ENCODE results near the gene LANCL3.
"Not testable (repeated sequence)": the region's sequence is repeated elsewhere in the genome, so short reads cannot be mapped to it uniquely, and the experiment has no call there.

LANCL3 gene

DNA sequence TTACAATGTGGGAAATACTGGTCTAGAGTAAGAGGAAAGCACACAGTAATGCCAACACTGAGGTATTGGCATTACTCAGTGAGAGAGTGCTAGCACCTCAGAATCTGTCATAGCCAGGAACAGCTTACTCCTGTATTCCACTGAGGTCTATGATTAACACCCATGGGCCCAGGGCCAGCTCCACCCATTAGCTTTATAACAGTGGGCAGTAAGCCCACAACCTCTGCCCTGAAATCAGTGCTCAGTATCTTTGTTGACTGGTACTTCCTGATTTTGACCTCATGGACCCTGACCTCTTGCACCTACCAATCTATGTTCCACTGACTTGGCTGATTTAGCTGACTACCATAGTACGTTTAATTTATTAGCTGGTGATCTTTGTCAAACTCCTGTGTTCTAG lies 56.1 kb downstream of the LANCL3 start:
- no peak for DNase-seq

DNA sequence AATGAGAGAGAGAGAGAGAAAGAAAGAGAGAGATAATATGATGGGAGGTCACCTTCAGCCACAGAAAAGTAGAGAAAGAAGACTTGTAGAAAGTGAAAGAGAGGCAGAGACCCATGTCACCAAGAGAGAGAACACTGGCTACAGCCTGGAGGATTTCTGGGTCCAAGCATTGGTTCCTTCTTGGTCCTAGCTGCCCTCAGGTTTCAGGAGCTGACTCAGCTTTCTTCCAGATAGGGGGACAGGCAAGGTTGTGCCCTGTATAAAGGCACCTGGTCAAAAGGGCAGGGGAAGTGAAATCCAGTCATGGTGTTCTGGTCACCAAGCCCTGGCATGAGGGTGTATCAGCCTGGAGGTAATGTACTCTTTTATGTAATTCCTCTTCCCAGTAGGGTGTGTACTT lies 66.6 kb downstream of the LANCL3 start:
- no peak for DNase-seq

DNA sequence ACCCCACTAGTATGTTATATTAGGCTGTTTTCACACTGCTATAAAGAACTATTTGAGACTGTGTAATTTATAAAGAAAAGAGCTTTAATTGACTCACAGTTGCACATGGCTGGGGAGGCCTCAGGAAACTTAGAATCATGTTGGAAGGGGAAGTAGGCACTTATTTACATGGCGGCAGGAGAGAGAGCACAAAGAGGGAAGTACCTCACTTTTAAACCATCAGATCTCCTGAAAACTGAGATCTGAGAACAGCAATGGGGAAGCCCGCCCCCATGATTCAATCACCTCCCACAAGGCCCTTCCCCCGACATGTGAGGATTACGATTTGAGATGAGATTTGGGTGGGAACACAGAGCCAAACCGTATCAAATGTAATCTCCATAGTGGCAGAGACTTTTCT lies 68.7 kb downstream of the LANCL3 start:
- no peak for DNase-seq

DNA sequence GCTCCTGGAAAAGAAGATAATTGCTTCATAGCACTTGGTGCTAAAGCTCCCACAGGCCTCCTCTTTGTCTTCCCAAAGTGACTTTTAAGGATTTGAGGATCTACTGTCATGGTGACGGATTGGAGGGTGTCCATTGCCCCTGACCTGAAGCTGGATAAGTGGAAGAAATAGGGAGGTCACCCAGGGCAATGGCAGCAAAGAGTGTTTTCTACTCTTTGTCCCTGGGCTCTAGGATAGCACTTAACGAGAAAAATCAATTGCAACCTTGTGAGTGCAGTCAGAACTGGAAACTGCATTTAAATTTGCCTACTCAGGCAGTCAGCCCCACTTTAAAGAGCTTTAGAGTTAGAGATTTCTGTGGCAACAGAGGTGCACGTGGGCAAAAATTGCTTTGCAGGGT lies 70.4 kb downstream of the LANCL3 start:
- DNase-seq = no peak

DNA sequence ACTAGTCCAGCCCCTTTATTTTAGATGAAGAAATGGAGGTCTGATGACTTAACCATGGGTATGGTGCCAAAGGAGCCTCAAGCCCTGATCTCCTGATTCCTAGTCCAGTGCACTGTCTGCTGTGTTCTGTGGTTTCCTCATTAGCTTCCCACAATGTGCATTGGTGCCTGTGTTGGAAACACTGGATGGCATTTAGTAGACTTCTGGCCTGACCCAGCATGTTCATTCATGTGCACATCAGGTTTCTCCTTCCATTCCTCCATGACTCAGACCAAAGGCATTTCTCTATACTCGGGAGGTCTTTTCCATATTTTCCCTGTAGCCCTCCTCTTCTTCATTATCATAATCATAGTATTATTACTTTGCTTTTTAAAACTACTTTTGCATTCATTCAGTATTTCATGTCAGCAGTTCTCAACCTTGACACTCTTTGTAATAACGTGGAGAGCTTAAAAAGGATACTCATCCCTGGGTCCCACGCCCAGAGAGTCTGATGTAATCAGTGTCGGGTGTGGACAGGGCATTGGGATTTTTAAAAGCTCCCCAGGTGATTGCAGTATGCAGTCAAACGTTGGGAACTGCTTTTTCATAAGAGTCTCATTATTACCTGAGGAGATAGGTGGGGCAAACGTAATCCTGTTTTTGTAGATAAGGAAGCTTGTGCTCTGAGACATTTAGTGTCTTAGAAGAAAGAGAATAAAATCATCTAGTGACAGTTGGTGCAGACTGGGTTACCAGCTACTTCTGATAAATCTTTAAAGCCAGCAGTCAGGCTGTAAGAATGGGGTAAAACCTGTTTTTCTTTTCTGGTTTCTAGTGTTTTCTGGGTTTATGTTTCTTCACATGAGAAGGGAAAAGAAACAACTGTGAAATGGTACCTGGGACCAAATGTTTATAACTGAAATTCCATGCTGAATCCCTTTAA lies 73.2 kb downstream of the LANCL3 start:
- DNase-seq = no peak

DNA sequence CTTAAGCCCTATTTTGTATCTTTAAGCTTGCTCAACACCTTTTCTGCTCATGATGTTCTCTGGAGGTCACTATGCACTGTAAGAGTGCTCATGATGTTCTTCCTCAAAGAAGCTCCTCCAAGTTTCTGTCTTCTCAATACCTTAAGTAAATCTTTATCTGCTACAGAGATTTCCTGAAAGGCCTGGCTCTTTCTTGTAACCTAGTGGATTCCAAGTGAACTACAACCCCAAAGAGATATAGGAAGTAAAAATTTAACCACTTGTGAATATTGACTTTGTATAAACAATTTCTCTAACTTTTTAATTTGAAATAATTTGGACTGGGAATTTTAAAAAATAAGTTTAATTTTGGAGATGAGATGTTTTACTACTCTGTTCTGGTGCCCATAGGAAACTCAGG lies 74.8 kb downstream of the LANCL3 start:
- DNase-seq = no peak

DNA sequence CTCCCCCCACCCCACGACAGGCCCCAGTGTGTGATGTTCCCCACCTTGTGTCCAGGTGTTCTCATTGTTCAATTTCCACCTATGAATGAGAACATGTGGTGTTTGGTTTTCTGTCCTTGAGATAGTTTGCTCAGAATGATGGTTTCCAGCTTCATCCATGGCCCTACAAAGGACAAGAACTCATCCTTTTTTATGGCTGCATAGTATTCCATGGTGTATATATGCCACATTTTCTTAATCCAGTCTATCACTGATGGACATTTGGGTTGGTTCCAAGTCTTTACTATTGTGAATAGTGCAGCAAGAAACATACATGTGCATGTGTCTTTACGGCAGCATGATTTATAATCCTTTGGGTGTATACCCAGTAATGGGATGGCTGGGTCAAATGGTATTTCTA lies 79.4 kb downstream of the LANCL3 start:
- DNase-seq = not testable (repeated sequence)

DNA sequence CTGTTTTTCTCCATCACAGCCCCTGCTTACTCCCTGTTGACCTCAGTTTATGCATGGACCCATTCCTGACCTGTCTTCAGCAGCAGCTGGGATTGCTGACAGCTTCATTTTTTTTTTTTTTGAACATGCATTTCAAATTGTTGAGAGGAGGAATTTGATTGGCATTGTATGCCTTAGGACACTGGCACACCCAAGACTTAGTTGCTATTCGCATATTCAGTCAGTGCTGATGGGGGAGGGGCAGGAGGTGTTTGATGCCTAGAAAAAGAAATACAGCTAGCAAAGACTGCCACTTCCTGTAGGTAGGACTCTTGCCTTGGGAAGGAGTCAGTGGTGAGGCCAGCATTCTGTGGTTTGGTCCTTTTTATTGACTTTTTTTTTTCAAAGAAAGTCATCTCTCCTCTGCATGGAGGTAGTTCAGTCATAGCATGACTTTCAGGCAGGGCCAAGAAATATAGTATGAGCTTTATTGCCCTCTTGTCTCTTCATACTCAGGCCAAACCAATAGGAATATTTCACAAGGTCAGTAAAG lies 80.5 kb downstream of the LANCL3 start:
- no peak for DNase-seq

DNA sequence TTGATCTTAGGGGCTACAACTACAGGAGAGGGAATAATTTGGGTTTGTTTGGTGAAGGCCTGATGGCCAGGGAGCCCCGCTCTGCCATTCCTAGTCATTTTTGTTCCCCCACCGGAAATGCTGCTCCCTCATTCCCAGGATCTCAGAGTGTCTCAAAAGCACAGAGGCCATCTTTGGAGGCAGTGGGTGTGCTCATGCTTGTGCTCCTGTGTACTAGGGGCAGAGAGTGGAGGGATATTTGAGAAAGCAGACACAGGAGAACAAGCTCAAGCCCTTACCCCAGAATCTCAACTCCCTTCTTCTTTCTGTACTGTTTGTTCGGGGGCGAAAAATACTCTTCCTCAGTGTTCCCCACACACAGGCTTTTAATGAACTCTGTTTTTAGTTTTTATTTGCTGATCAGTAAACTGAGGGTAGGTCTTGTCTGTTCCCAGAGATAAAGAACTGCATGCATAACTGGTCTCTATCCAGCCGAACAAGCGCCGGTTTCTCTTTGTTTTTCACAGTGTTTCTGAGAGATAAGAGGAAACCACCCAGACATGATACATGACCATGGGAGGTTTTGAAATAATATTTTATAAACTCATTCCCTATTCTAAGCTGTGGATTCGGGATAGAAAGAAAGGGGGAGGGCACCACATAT lies 81.2 kb downstream of the LANCL3 start:
- no peak for DNase-seq

DNA sequence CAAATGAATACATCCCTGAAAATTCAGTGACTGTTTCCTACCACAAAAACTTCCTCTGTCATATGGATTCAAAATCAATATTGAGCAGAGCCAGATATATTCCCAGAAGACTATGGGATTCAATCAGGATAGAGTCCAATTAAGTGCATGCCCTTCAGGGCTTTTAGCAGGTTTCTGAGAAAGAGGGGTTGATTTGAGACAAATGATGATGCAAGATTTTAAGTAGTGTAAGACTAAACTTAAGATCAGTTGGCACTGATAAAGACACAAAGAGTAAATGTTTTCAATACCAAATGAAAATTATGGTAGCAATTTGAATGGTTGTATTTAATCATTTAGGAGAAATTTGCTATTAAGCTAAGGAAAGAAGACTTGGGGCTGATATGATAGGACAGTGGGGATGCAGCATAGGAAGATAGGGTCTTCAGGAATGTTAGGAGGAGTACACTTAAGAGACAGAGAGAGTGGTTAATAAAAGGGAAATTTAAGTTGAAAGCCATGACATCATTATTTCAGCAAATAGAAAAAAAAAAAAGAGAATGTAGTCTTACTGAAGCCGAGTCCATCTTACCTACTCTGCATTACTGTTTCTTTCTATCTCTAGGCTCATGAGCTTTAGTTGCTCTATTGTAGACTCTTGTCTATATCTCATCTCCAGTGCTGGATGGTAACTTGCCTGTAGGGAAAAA lies 82.1 kb downstream of the LANCL3 start:
- no peak for DNase-seq

DNA sequence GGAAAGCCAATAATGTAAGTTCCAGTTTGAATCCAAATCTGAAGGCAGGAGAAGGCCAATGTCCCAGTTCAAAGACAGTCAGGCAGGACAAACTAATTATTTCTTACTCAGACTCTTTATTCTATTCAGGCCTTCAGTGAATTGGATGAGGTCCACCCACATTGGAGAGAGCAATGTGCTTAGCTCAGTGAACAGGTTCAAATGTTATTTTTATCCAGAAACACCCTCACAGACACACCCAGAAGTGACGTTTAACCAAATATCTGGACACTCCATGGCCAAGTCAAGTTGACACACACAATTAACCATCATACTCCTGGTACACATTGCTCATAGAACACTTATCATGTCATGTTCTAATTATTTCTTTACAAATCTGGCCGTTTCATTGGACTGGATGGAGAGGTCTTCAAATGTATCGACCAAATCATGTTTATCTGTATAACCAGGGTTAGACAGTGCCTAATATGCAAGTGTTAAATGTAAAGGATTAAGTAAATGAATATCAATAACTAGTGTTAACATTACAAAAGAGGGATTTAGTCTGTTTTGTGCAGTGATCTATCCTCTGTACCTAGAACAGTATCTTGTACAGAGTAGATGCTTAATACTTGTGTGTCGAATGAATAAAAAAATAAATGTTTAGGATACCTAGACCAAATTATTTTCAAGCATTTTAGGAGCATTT lies 87.0 kb downstream of the LANCL3 start:
- DNase-seq = no peak

DNA sequence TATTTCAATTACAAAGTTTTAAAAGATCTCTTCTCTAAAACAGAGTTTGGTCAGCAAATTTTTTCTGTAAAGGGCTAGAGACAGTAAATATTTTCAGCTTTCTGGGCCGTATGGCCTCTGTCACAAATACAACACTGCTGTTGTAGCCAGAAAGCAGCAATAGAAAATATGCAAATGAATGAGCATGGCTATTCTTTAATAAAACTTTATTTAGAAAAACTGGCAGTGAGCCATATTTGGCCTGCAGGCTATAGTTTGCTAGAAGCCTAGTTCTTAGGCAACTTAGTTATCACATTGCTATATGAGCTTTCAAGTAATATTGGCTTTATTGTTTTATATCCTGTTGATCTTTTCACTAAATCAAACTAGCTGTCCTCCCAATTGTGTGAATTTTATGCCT lies 87.6 kb downstream of the LANCL3 start:
- no peak for DNase-seq

DNA sequence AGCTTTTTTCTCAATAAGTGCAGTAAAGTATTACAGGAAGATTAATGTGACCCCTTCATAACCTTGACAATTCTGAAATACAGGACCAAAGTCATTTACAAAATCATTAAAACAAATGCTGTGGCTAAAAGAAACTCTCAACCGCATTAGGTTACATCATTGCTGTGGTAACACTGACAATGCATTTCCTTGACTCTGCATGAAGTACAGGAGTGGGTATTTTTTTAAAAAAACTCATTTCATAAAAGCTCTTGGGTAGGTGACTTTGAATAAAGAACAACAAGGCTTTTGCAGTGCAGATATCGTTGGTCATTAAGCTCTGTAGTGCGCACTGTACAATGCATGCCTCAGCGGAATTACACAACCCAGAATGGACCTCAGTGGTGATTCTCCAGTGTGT lies 90.7 kb downstream of the LANCL3 start:
- DNase-seq = no peak

DNA sequence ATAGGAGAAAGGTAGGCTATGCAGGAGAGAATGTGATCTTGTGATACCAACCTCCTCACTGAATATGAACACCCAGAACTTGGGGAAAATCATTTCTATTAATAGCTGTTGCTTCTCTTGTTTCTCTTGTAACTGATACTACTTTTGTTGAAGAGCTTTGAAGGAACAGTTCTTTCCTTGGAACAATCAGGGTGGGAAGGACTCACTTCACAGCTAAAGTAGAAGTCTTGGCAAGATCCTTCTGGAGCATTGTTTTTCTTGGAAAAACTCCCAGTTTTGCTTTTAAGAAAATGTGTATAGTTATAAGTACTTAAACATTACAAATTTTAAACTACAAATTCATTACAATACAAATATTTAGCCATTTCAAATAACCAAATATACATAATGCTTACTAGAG lies 95.1 kb downstream of the LANCL3 start:
- DNase-seq = no peak

DNA sequence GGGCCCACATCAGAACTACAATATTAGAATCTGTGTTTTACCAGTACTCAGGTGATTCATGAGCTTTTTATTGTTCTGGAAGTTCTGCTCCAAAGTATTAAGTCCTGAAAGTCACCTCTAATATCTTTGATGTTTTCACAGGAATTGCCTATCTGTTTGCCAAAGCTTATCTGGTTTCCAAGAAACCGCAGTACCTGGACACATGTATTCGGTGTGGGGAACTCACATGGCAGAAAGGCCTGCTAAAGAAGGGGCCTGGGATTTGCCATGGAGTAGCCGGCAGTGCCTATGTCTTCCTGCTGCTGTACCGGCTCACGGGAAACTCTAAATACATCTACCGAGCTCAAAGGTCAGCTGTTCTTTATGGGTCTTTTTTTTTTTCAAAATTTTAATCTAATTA lies 95.7 kb downstream of the LANCL3 start:
- no peak for DNase-seq

DNA sequence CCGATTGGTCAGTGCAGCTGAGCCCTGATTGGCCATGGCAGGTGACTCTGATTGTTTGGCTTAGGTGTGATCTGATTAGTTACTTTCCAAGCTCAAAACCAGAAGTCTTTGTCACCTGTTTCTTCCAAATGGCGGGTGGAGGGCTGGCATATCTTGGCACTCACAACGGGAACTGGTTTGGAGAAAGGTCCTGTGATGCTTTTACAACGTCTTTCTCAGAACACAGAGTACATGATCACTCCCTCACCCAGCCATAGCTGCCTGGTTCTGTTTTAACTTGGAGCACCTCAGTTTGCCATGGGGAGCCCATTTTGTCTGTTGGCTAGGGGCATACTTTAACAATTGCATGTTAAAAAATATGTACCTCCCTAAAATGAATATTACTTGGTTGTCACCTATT lies 101.1 kb downstream of the LANCL3 start:
- no peak for DNase-seq

DNA sequence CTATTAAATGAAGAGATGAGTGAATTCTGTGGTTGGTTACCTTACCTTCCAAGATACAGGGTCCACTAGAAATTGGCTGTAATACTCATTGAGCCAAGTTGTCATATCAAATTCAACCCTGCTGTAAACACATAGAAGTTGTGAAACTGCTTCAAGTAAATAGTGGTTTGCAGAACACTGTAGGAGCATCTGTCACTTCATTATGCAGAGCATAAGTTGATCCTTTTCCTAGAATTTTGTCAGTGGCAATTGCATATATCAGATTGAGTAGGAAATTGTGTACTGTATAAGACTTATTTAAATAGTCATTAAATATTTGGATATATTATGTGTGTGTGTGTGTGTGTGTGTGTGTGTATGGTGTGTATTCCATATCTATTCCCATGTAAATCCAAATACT lies 105.3 kb downstream of the LANCL3 start:
- no peak for DNase-seq

DNA sequence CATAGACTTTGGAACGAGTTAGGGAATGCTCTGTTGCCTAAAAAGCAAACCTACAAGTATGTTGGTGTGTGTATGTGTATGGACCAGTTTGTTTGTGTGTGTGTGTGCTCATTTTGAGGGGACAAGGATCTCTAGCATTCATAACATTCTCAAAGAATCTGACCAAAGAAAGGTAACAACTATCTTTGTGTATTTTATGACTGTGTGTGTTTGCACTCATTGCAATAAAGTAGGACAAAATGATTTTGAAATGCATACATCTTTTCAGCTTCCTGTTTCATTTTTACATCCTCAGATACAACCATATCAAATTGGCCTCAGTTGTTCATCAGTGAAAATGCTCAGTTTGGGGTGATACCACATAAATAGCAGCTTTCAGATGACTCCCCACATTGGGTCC lies 105.8 kb downstream of the LANCL3 start:
- DNase-seq = no peak

DNA sequence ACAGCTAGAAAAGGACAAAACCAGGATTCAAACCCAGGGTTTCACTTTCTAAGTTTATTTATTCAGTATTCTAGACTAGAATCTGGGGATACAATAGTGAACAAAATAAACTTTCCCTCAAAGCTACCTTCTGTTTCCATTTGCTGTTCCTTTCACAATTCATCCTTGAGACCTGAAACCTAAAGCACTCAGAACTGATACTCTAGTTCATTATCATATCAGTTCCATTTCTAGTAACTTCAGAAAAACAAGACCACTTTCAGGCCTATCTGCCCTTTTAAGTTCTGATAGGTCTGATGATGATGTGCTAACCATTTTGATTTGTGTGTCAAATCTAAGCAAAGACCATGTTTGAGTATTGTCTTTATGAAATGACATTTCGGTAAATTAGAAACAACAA lies 106.3 kb downstream of the LANCL3 start:
- no peak for DNase-seq

DNA sequence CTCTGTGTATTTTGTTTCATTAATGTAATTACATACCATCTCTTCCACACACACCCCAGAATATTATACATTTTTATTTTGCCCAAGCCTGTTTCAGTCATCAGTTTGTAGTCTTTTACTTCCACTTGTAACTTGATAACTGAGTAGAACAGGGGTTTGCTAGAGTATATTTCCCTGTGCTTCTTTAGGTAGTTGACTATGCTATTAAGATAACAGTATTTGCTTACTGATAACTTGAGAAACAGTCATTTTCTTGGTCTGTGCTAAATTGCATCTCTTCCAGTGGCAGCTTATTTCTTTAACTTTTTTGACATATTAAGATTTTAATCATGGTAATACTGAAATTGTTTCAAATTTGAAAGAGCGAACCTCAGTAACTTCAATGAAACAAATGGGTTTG lies 107.1 kb downstream of the LANCL3 start:
- no peak for DNase-seq

DNA sequence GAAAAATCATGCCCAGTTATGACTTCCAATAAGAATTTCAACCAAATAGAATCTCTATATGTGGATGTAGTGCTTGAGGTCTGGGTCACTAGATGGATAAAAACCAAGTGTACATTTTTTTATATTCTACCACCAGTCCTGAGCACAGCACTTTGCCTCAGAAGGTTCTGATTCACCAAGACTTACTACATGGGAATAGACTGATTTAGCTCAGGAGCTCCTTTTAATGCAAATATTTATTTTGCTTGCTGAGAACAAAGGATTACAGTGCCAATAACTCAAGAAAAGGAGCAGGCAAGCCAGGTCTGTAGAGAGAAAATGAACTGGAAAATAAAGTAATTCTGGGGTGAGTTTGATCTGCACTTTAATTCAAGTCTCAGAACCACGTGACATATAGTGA lies 107.8 kb downstream of the LANCL3 start:
- DNase-seq = no peak

DNA sequence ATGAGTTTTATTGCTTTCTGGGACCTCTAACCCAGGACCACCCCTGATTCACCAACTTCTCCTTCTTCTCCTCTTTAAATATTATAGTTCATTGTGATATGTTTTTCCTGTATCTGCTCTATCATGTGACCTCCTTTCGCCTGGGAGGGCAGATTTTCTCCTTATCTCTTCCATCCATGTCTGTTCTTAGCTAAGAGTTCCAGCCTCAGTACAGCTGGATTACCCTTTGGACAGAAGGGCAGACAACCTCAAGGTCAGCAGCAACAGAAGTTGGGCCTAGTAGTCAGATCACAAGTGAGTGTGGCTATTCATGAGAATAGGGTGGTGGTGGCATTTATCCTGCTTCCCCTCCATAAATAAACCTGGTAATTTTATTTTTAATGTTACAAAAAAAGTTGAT lies 108.4 kb downstream of the LANCL3 start:
- DNase-seq = no peak

DNA sequence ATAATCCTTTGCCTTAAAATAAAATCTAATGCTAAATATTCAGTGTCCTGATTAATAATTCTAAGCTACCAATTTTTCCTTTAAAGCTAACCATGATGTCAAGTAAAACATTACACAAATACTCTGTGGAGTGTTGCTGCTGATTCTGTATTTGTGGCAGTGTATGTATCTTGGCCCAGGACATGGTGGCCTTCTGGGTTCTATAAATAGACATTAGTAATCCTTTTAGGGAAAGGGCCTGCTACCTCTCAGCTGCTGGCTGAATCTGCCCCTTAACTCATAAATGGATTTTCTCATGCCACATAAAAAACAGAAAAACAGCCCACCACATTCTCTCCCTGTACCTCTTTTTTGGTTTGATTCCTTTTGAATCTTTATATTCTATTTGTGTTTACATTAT lies 113.0 kb downstream of the LANCL3 start:
- no peak for DNase-seq
